H1 (cell line): ENCODE measurements around the gene TAS1R1. TPM values are rescaled to one million over a fixed set of nuclear protein-coding genes. Genes with fewer than 3 reads are reported as not detected.
A peak's percentile ranks its signal among the peaks of the same experiment; 100 is the strongest.

Source experiments
- BACH1 ChIP-seq: IDR thresholded peaks from 2 replicates; pipeline ENCODE4 v1.6.1; 2012; ENCODE audit warnings: low read length, improper control_type of control experiment
- BCL11A ChIP-seq, 2 experiments: IDR thresholded peaks; one replicate each; pipeline ENCODE4 v1.6.1; 2011; ENCODE audit warnings: low read depth in 2 of 2, low read length in 2 of 2, mild to moderate bottlenecking in 2 of 2
- BRCA1 ChIP-seq: IDR thresholded peaks from 2 replicates; pipeline ENCODE4 v1.6.1; 2012; ENCODE audit warnings: low read depth, low read length, improper control_type of control experiment
- CBX8 ChIP-seq: fragments of 300-800, 300-1000 bp; sonication (generic); IDR thresholded peaks from 2 replicates; pipeline ENCODE4 v1.7.1; 2016; ENCODE audit warnings: low read depth, low read length, borderline replicate concordance
- CHD2 ChIP-seq: IDR thresholded peaks from 2 replicates; pipeline ENCODE4 v1.6.1; 2012; ENCODE audit warnings: low read length, improper control_type of control experiment
- CREB1 ChIP-seq: IDR thresholded peaks from 2 replicates; pipeline ENCODE4 v1.6.1; 2012; ENCODE audit warnings: inconsistent platforms
- CTBP2 ChIP-seq: IDR thresholded peaks from 2 replicates; pipeline ENCODE4 v1.7.0; 2011; ENCODE audit warnings: borderline replicate concordance, mild to moderate bottlenecking, moderate library complexity, mixed read lengths, low read length; ENCODE audit not compliant: insufficient read depth, insufficient read length
- GTF2F1 ChIP-seq: IDR thresholded peaks from 2 replicates; pipeline ENCODE4 v1.6.1; 2012; ENCODE audit warnings: low read depth, low read length, improper control_type of control experiment, borderline replicate concordance
- MAFK ChIP-seq: IDR thresholded peaks from 2 replicates; pipeline ENCODE4 v1.6.1; 2012; ENCODE audit warnings: low read depth, mild to moderate bottlenecking, improper control_type of control experiment, low read length
- NRF1 ChIP-seq: IDR thresholded peaks from 2 replicates; pipeline ENCODE4 v1.6.1; 2011; ENCODE audit warnings: mild to moderate bottlenecking, low read depth, low read length, improper control_type of control experiment
- POLR2AphosphoS5 ChIP-seq: IDR thresholded peaks from 2 replicates; pipeline ENCODE4 v1.6.1; 2011; ENCODE audit warnings: low read depth, low read length
- RAD21 ChIP-seq, 2 experiments: IDR thresholded peaks in 1 of 2; conservative IDR thresholded peaks in 1 of 2; 2 replicates each; pipeline ENCODE4 v1.6.1; 2011; ENCODE audit warnings: low read depth in 2 of 2, low read length in 2 of 2, improper control_type of control experiment in 1 of 2, inconsistent platforms in 1 of 2, mild to moderate bottlenecking in 1 of 2, moderate library complexity in 1 of 2
- RBBP5 ChIP-seq: IDR thresholded peaks from 2 replicates; pipeline ENCODE4 v1.7.1; 2012; ENCODE audit warnings: low read depth, mild to moderate bottlenecking, inconsistent platforms, low read length, moderate library complexity, borderline replicate concordance
- RFX5 ChIP-seq: IDR thresholded peaks from 2 replicates; pipeline ENCODE4 v1.6.1; 2011; ENCODE audit warnings: low read depth, low read length, improper control_type of control experiment, borderline replicate concordance
- SIN3A ChIP-seq, 2 experiments: IDR thresholded peaks in 1 of 2; conservative IDR thresholded peaks in 1 of 2; 2 replicates each; pipeline ENCODE4 v1.6.1; 2011 to 2012; ENCODE audit warnings: low read length in 2 of 2, improper control_type of control experiment in 1 of 2, low read depth in 1 of 2, mild to moderate bottlenecking in 1 of 2
- SIRT6 ChIP-seq: IDR thresholded peaks from one replicate; pipeline ENCODE4 v1.7.1; 2012; ENCODE audit warnings: low read length, inconsistent platforms
- SP2 ChIP-seq: IDR thresholded peaks from 2 replicates; pipeline ENCODE4 v1.6.1; 2012; ENCODE audit warnings: mild to moderate bottlenecking, low read length, inconsistent platforms
- SP4 ChIP-seq: IDR thresholded peaks from 2 replicates; pipeline ENCODE4 v1.6.1; 2012; ENCODE audit warnings: low read length, inconsistent platforms
- SUZ12 ChIP-seq: fragments of 200-600 bp; sonication (generic); IDR thresholded peaks from 2 replicates; pipeline ENCODE4 v1.6.1; 2012; ENCODE audit warnings: mild to moderate bottlenecking, inconsistent platforms, low read length, moderate library complexity, mixed read lengths
- TEAD4 ChIP-seq: IDR thresholded peaks from 2 replicates; pipeline ENCODE4 v1.6.1; 2012; ENCODE audit warnings: low read depth, low read length, inconsistent platforms, mixed read lengths
- polyA plus RNA-seq, 7 experiments: library from polyadenylated mRNA; depleted of rRNA in 3 of 7; stranded (reverse) in 5 of 7; unstranded in 2 of 7; fragments of >200 nt in 5 of 7; fragments of 200-250 nt in 2 of 7; gene quantifications; 1 replicate in 5 of 7; 2 replicates in 1 of 7; 4 replicates in 1 of 7; pipeline versions ENCODE4 v1.2.1 to v1.2.3, GENCODE V29; 2011 to 2013; ENCODE audit warnings: missing spikeins in 2 of 7, mixed read lengths in 2 of 7
- total RNA-seq: library from RNA; stranded (reverse); fragmentation: NEBNext Ultra II Directional; extraction: Animal tissue kit (Norgen Biotek cat#: 25700); gene quantifications from 2 replicates; pipeline ENCODE4 v1.2.1, GENCODE V29; 2021
- TF ChIP-seq, protein P1 (sequence below), 3 experiments: IDR thresholded peaks; 1 replicate in 2 of 3; 2 replicates in 1 of 3; pipeline versions ENCODE4 v1.5.1 to v1.6.1; 2011; ENCODE audit warnings: low read length in 3 of 3, mild to moderate bottlenecking in 3 of 3, inconsistent platforms in 2 of 3, low read depth in 1 of 3, moderate library complexity in 1 of 3; ENCODE audit not compliant: insufficient read depth in 1 of 3; ENCODE audit errors: control extremely low read depth in 1 of 3

TAS1R1 gene
- total and polyA plus RNA-seq, 2 of the 8 experiments (the other 6 are each of a cell fraction or from before 2014, with no cell fraction given), result 0.26 TPM; not detected in 1

- no peak for TF ChIP-seq CBX8
- TF ChIP-seq CHD2, result no peak
- peak; percentile 74 for TF ChIP-seq RBBP5
- no peak for TF ChIP-seq SUZ12
- no peak for TF ChIP-seq GTF2F1
- TF ChIP-seq, protein P1, sequence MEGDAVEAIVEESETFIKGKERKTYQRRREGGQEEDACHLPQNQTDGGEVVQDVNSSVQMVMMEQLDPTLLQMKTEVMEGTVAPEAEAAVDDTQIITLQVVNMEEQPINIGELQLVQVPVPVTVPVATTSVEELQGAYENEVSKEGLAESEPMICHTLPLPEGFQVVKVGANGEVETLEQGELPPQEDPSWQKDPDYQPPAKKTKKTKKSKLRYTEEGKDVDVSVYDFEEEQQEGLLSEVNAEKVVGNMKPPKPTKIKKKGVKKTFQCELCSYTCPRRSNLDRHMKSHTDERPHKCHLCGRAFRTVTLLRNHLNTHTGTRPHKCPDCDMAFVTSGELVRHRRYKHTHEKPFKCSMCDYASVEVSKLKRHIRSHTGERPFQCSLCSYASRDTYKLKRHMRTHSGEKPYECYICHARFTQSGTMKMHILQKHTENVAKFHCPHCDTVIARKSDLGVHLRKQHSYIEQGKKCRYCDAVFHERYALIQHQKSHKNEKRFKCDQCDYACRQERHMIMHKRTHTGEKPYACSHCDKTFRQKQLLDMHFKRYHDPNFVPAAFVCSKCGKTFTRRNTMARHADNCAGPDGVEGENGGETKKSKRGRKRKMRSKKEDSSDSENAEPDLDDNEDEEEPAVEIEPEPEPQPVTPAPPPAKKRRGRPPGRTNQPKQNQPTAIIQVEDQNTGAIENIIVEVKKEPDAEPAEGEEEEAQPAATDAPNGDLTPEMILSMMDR (IDR thresholded peaks at IDR 0.05; ENCODE audit: control extremely low read depth in 1 of 3, insufficient read depth in 1 of 3, low read depth in 1 of 3, low read length in 3 of 3), result no peak; a peak in 1 of 4 replicates
- peak; percentile 88 for TF ChIP-seq POLR2AphosphoS5
- TF ChIP-seq NRF1, result no peak
- TF ChIP-seq RAD21 (IDR thresholded peaks at IDR 0.05 in 1 of 2, conservative IDR thresholded peaks at IDR 0.05 in 1 of 2; ENCODE audit: low read depth in 2 of 2, low read length in 2 of 2), result no peak
- TF ChIP-seq BCL11A (IDR thresholded peaks at IDR 0.05; ENCODE audit: low read depth in 2 of 2, low read length in 2 of 2), result no peak
- no peak for TF ChIP-seq BACH1
- TF ChIP-seq MAFK, result no peak
- TF ChIP-seq RFX5, result no peak
- no peak for TF ChIP-seq BRCA1
- peak; percentile 94 for TF ChIP-seq CREB1
- peak in 1 of 2 experiments; percentile 84; a peak in 2 of 4 replicates for TF ChIP-seq SIN3A (conservative IDR thresholded peaks at IDR 0.05 in 1 of 2, IDR thresholded peaks at IDR 0.05 in 1 of 2; ENCODE audit: low read depth in 1 of 2, low read length in 2 of 2)
- TF ChIP-seq SP2, result no peak
- TF ChIP-seq SIRT6, result no peak
- no peak for TF ChIP-seq CTBP2
- TF ChIP-seq SP4, result no peak
- TF ChIP-seq TEAD4, result no peak
These were observed 24.4 kb downstream of the TAS1R1 start, which contains the start of gene ZBTB48 (continued) for GRCh38 chr1:6579374-6580118.
